GM19239 (cell line): ENCODE results near the gene WRAP53.
A peak's percentile ranks its signal among the peaks of the same experiment; 100 is the strongest.

Experiments
- DNase-seq: peaks from one replicate; pipeline ENCODE4 v3.0.0; 2011; ENCODE audit warnings: low spot score; ENCODE audit not compliant: insufficient read length
- FAIRE-seq: peaks from 2 replicates; lab custom pipeline; 2011; peaks lifted over from hg19 to GRCh38; lab: Jason Lieb, UNC

WRAP53 gene

GRCh38 chr17:7677388-7678067, 10.7 kb upstream of the WRAP53 start:
- no peak for FAIRE-seq
- no peak for DNase-seq

- FAIRE-seq (no peak), DNase-seq (no peak)
Measured at GRCh38 chr17:7684851-7685532, 3.3 kb upstream of the WRAP53 start.

- peak; percentile 95 for FAIRE-seq
- DNase-seq, result peak; percentile 70
Measured at GRCh38 chr17:7685533-7686221, 2.6 kb upstream of the WRAP53 start.

GRCh38 chr17:7686222-7687071, 1.8 kb upstream of the WRAP53 start:
- DNase-seq (no peak), FAIRE-seq (no peak)

- FAIRE-seq, result peak; percentile 94
- DNase-seq, result peak; percentile 58
Measured at GRCh38 chr17:7687072-7687907, 987 bp upstream of the WRAP53 start, which contains the start of gene TP53. TSS of gene TP53 (minus strand) at chr17:7687490. CDS start at chr17:7676594, 10,896 bp downstream.

GRCh38 chr17:7688808-7689316, 585 bp downstream of the WRAP53 start:
- no peak for FAIRE-seq
- no peak for DNase-seq

GRCh38 chr17:7695586-7695985, 7.3 kb downstream of the WRAP53 start:
- peak; percentile 48 for FAIRE-seq
- DNase-seq, result no peak

- no peak for FAIRE-seq
- no peak for DNase-seq
Measured at GRCh38 chr17:7697828-7698588, 9.7 kb downstream of the WRAP53 start.

- FAIRE-seq (no peak), DNase-seq (no peak)
Measured at GRCh38 chr17:7700510-7700909, 12.2 kb downstream of the WRAP53 start.

GRCh38 chr17:7701681-7702080, 13.4 kb downstream of the WRAP53 start:
- FAIRE-seq (no peak), DNase-seq (no peak)

- DNase-seq, result no peak
- FAIRE-seq, result no peak
Measured at GRCh38 chr17:7702776-7703175, 14.5 kb downstream of the WRAP53 start.

- no peak for DNase-seq
- FAIRE-seq, result no peak
Measured at GRCh38 chr17:7703584-7704479, 15.6 kb downstream of the WRAP53 start.

- FAIRE-seq (no peak), DNase-seq (no peak)
Measured at GRCh38 chr17:7704601-7705268, 16.5 kb downstream of the WRAP53 start, which contains the start of gene EFNB3. TSS of gene EFNB3 (plus strand) at chr17:7705202. CDS start at chr17:7705599, 397 bp downstream.

- FAIRE-seq, result no peak
- no peak for DNase-seq
Measured at GRCh38 chr17:7705269-7706255, 17.3 kb downstream of the WRAP53 start.

- no peak for FAIRE-seq
- no peak for DNase-seq
Measured at GRCh38 chr17:7706631-7707354, 18.5 kb downstream of the WRAP53 start.
